Right lobe of liver (tissue), 6 donors: Measurements from ENCODE around the gene SERP1. TPM values are rescaled to one million over a fixed set of nuclear protein-coding genes. Genes with fewer than 3 reads are reported as not detected.

ENCODE experiments used
- ATAC-seq, 4 donors: fragments of 200-7000 bp; cut with Tn5 transposase; one replicate each; pipeline ENCODE4 v1.9.1; 2020; ENCODE audit warnings: mild to moderate bottlenecking in 4 of 4, moderate library complexity in 4 of 4
- DNase-seq, 3 donors: peaks; one replicate each; pipeline ENCODE4 v3.0.0-alpha.2; 2020
- H3K27ac ChIP-seq, 3 donors: fragments of 200-600 bp; one replicate each; pipeline ENCODE4 v1.8.0; 2022
- H3K27me3 ChIP-seq, 2 donors: fragments of 200-600 bp; one replicate each; pipeline ENCODE4 v1.8.0; 2022
- H3K36me3 ChIP-seq, 4 donors: fragments of 200-600 bp; sonication (generic) in 1 of 4; one replicate each; pipeline versions ENCODE4 v1.5.1 to v1.8.0; 2017 to 2022; ENCODE audit warnings: control low read depth in 1 of 4
- H3K4me1 ChIP-seq, 4 donors: fragments of 200-600 bp; sonication (generic) in 1 of 4; one replicate each; pipeline versions ENCODE4 v1.5.1 to v1.8.0; 2017 to 2022; ENCODE audit warnings: control low read depth in 1 of 4
- H3K4me3 ChIP-seq, 3 donors: fragments of 200-600 bp; one replicate each; pipeline ENCODE4 v1.8.0; 2022
- H3K9me3 ChIP-seq, 4 donors: fragments of 200-600 bp; sonication (generic) in 1 of 4; one replicate each; pipeline versions ENCODE4 v1.5.1 to v1.8.0; 2017 to 2022; ENCODE audit warnings: control low read depth in 1 of 4
- POLR2A ChIP-seq: fragments of 450-650 bp; IDR thresholded peaks from one replicate; pipeline ENCODE4 v1.6.1; 2017; ENCODE audit warnings: antibody characterized with exemption, mild to moderate bottlenecking
- WGBS: methylation state at CpG from one replicate; pipeline ENCODE4 v1.1.6; 2018; ENCODE audit warnings: low coverage, low lambda C conversion rate; ENCODE audit not compliant: insufficient coverage; ENCODE audit errors: missing lambda C conversion rate; 5-methylcytosine and 5-hydroxymethylcytosine counted together
- intact Hi-C, 2 donors: fragments of 100-400 bp; cut with DNase I; formaldehyde crosslinking; loops; one replicate each; pipeline versions ENCODE4 v1.11.2 to v1.14.1; 2022
- total RNA-seq, 6 experiments: library from RNA; depleted of rRNA in 2 of 6; stranded (reverse); fragments of >200 nt in 2 of 6; fragmentation: NEBNext Ultra II Directional in 3 of 6; extraction: Animal tissue kit (Norgen Biotek cat#: 25700) in 3 of 6; gene quantifications; one replicate each; pipeline versions ENCODE4 v1.1.0 to v1.2.4, GENCODE V29; 2016 to 2023
- TF ChIP-seq, protein P1 (sequence below), 4 donors: fragments of 200-600 bp in 3 of 4; fragments of 450-650 bp in 1 of 4; IDR thresholded peaks; one replicate each; pipeline versions ENCODE4 v1.5.1 to v1.8.0; 2016 to 2022; ENCODE audit warnings: antibody characterized with exemption in 4 of 4, mild to moderate bottlenecking in 2 of 4
- donor health status: DM: no; HTN: yes; CAD: no.
- donor health status: DM: no; HTN: no; CAD: no.
- donor health status: DM: no; HTN: no; CAD: no.
- donor health status: DM: no; HTN: yes; CAD: no.
- donor health status: DM: no; HTN: yes; CAD: no.

The SERP1 gene
- total RNA-seq, 6 experiments from 2014 or later = 65.6 to 367 (median 92.4) TPM

- intact Hi-C loops = no loop called here
- no peaks in the 10 kb centered on the region for H3K4me1 ChIP-seq
- 93% methylated on average over 2 of the region's 2 CpGs for WGBS
- no peaks in the 10 kb centered on the region for H3K27me3 ChIP-seq
- ATAC-seq (no peak), DNase-seq (no peak)
- no peaks in the 10 kb centered on the region for H3K9me3 ChIP-seq
- no peak overlapping the region for H3K4me3 ChIP-seq
- TF ChIP-seq POLR2A = no peak
- H3K36me3 ChIP-seq = peaks cover 0 to 31% (median 8%) of the 10 kb centered on the region in 4 donors
- H3K27ac ChIP-seq = no peak overlapping the region
Measured at GRCh38 chr3:150564243-150564642, 17.9 kb upstream of the SERP1 start.

GRCh38 chr3:150557725-150558124 is 11.4 kb upstream of the SERP1 start:
- no peak for ATAC-seq

GRCh38 chr3:150556792-150557191 is 10.5 kb upstream of the SERP1 start:
- ATAC-seq = peak in 1 of 4 donors; percentile 52
- H3K27ac ChIP-seq = no peak overlapping the region

More at GRCh38 chr3:150557725-150558124, 11.4 kb upstream of the SERP1 start:
- no peak overlapping the region for H3K27ac ChIP-seq
- no peak overlapping the region for H3K4me3 ChIP-seq
- H3K36me3 ChIP-seq = peaks cover 0 to 34% (median 5%) of the 10 kb centered on the region in 4 donors
- H3K27me3 ChIP-seq = no peaks in the 10 kb centered on the region
- intact Hi-C loops = no loop called here
- no peaks in the 10 kb centered on the region for H3K4me1 ChIP-seq
- no peak for DNase-seq
- WGBS = 73% methylated on average over 1 of the region's 1 CpG
- H3K9me3 ChIP-seq = no peaks in the 10 kb centered on the region
- TF ChIP-seq, protein P1, sequence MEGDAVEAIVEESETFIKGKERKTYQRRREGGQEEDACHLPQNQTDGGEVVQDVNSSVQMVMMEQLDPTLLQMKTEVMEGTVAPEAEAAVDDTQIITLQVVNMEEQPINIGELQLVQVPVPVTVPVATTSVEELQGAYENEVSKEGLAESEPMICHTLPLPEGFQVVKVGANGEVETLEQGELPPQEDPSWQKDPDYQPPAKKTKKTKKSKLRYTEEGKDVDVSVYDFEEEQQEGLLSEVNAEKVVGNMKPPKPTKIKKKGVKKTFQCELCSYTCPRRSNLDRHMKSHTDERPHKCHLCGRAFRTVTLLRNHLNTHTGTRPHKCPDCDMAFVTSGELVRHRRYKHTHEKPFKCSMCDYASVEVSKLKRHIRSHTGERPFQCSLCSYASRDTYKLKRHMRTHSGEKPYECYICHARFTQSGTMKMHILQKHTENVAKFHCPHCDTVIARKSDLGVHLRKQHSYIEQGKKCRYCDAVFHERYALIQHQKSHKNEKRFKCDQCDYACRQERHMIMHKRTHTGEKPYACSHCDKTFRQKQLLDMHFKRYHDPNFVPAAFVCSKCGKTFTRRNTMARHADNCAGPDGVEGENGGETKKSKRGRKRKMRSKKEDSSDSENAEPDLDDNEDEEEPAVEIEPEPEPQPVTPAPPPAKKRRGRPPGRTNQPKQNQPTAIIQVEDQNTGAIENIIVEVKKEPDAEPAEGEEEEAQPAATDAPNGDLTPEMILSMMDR (IDR thresholded peaks at IDR 0.05) = no peak
- no peak for TF ChIP-seq POLR2A

DNA sequence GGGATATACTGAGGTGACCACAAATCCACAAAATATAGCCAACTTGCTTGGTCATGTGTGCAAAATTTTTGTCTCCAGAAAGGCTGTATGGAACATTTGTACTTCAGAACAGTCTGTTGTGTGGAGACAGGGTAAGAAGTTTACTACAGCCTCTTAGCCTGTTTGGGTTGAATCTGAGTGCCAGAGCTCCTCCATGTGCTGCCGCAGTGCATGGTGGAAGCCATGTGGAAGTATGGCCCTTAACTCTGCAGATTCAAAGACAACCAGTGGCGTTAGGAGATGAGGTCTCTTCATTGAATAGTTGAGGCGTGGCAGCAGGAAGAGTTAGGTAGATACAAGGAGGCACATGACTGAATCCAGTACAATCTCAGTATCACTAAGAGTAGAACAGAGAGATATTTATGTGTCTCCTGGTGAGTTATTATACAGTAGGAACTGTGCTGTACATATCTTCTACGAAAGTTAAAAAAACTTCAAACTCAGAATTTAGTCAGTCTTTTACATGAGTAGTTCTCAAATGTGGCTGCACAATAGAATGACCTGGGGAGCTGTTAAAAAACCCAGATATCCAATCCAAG is 9.7 kb upstream of the SERP1 start:
- no peaks in the 10 kb centered on the region for H3K27me3 ChIP-seq
- WGBS = 90% methylated on average over 4 of the region's 4 CpGs
- intact Hi-C loops = no loop called here
- no peaks in the 10 kb centered on the region for H3K9me3 ChIP-seq
- H3K36me3 ChIP-seq = peaks cover 3 to 34% (median 7%) of the 10 kb centered on the region in 4 donors
- H3K4me3 ChIP-seq = no peak overlapping the region
- no peaks in the 10 kb centered on the region for H3K4me1 ChIP-seq
- ATAC-seq (no peak), DNase-seq (no peak)
- no peak for TF ChIP-seq POLR2A
- TF ChIP-seq, protein P1 (IDR thresholded peaks at IDR 0.05) = no peak
- H3K27ac ChIP-seq = no peak overlapping the region

More at GRCh38 chr3:150556792-150557191, 10.5 kb upstream of the SERP1 start:
- Histone ChIP-seq H3K36me3 (peaks cover 3 to 34% (median 7%) of the 10 kb centered on the region in 4 donors), H3K4me3 (no peak overlapping the region), H3K9me3 (no peaks in the 10 kb centered on the region), H3K27me3 (no peaks in the 10 kb centered on the region), H3K4me1 (no peaks in the 10 kb centered on the region)
- intact Hi-C loops = no loop called here
- TF ChIP-seq, protein P1 (IDR thresholded peaks at IDR 0.05) = no peak
- no peak for TF ChIP-seq POLR2A
- WGBS = 64% methylated on average over 2 of the region's 2 CpGs
- DNase-seq = no peak

DNA sequence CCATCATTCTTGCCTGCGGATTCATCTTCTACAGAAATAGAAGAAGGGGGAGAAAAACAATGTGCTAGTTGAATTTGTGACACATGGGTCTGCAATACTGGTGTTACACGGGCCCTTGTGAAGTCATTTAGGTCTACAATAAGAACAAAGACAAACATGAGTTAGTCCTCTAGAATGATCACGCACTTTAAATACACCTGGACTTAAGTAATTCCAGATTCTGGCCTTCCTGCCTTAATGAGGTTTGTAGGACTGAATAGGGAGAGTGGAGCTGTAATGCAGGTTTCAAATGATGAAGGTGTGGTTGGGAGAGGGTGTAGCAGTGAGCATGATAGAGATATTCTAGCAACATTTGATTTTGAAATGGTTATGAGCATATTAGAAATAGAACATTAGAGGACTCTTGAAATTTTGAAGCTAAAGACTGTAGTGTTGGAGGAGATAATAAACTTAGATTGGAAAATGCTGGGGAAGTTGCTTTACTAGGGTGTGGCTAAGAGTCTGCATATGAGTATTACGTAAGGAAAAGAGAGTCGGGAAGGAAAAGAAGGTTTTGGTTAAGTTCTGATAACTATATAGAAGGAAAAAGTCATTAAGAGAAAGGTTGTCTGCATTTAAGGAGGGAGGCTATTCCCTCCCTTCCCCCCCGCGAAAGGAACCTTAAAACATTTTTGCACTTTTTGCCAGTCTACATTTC is 897 bp upstream of the SERP1 start:
- Histone ChIP-seq H3K36me3 (peaks cover 0 to 23% (median 6%) of the 10 kb centered on the region in 4 donors), H3K4me1 (peaks cover 0 to 26% (median 0%) of the 10 kb centered on the region in 4 donors), H3K27ac (peak overlapping the region; percentile 82 to 99 (median 87)), H3K4me3 (peak overlapping the region; percentile 84 to 90 (median 86)), H3K27me3 (no peaks in the 10 kb centered on the region), H3K9me3 (no peaks in the 10 kb centered on the region)
- intact Hi-C loops = no loop called here
- TF ChIP-seq POLR2A = no peak
- TF ChIP-seq, protein P1 (IDR thresholded peaks at IDR 0.05) = no peak
- 20% methylated on average over 7 of the region's 7 CpGs for WGBS
- no peak for DNase-seq
- no peak for ATAC-seq
